ENCODE measurements around the gene ADCY2. TPM values are rescaled to one million over a fixed set of nuclear protein-coding genes. Genes with fewer than 3 reads are reported as not detected.
"Not testable (repeated sequence)": the region's sequence is repeated elsewhere in the genome, so short reads cannot be mapped to it uniquely, and the experiment has no call there.

The ADCY2 gene
- total and polyA plus RNA-seq, 11 donors = 0.04 to 0.96 (median 0.32) TPM

DNA sequence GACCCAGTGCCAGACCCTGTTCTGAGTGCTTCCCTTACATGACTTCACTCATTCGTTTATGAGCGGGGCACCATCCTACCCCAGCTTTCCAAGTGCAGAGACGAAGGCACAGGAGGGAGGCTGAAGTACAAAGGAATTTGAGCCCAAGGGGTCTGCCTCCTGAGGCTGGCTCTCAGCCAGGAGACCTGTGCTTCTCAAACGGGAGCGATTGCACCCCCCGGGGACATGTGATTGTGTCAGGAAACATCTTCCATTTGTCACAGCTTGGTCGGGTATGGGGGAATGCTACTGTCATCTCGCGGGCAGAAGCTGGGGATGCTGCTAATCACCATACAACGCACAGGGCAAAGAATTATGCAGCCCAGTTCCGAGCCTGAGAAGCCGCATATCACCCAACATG is 23.9 kb downstream of the ADCY2 start:
- Histone ChIP-seq H3K9me3 (peaks cover 0 to 4% (median 0%) of the 10 kb centered on the region in 12 donors), H3K4me1 (no peaks in the 10 kb centered on the region), H3K4me3 (no peak overlapping the region), H3K27me3 (peaks cover 0 to 21% (median 0%) of the 10 kb centered on the region in 9 donors), H3K36me3 (no peaks in the 10 kb centered on the region), H3K27ac (no peak overlapping the region)
- ATAC-seq (no peak), DNase-seq (no peak)
- intact Hi-C loops (cut with DNase I) = no loop called here
- no peak for TF ChIP-seq POLR2A (IDR thresholded peaks at IDR 0.05)
- TF ChIP-seq, protein P1, sequence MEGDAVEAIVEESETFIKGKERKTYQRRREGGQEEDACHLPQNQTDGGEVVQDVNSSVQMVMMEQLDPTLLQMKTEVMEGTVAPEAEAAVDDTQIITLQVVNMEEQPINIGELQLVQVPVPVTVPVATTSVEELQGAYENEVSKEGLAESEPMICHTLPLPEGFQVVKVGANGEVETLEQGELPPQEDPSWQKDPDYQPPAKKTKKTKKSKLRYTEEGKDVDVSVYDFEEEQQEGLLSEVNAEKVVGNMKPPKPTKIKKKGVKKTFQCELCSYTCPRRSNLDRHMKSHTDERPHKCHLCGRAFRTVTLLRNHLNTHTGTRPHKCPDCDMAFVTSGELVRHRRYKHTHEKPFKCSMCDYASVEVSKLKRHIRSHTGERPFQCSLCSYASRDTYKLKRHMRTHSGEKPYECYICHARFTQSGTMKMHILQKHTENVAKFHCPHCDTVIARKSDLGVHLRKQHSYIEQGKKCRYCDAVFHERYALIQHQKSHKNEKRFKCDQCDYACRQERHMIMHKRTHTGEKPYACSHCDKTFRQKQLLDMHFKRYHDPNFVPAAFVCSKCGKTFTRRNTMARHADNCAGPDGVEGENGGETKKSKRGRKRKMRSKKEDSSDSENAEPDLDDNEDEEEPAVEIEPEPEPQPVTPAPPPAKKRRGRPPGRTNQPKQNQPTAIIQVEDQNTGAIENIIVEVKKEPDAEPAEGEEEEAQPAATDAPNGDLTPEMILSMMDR (IDR thresholded peaks at IDR 0.05) = no peak
- WGBS, 4 donors = 15 to 42% (median 21%) methylated on average over 8 to 12 of the region's 12 CpGs

DNA sequence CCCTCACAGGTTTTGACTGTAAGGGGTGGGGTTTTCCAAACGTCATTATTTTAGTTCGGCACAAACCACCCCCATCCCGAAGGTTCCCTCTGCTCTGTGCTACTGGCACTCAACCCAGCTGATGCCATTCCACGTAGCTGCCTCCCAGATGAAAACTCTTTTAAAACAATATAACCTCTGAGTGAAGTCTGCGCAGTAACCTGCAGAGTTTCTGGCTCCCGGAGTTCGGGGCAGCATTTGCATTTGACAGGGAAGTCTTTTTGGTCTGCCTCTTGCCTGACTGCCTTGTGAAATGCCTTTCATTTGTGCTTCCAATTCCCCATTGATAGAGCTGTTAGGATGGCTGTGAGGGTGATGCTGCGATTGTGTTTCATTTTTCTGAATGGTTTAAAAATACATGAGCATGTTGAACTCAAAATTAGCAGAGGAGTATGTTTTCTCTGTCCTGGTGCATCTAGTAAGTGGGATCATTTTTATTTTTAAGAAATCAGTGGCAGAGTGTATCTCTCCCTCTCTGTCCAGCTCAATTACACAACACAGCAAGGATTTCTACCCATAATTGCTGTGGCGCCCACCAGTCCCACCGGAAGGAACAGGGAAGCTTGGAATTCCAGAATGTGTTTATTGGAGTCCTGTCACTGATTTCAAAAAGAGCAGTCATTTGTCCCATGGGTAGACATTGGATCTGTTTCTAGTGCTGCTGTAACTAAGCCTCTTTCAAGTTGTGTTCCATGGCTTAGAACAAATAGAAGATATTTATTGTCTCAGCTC is 24.8 kb downstream of the ADCY2 start:
- H3K4me3 ChIP-seq = no peak overlapping the region

DNA sequence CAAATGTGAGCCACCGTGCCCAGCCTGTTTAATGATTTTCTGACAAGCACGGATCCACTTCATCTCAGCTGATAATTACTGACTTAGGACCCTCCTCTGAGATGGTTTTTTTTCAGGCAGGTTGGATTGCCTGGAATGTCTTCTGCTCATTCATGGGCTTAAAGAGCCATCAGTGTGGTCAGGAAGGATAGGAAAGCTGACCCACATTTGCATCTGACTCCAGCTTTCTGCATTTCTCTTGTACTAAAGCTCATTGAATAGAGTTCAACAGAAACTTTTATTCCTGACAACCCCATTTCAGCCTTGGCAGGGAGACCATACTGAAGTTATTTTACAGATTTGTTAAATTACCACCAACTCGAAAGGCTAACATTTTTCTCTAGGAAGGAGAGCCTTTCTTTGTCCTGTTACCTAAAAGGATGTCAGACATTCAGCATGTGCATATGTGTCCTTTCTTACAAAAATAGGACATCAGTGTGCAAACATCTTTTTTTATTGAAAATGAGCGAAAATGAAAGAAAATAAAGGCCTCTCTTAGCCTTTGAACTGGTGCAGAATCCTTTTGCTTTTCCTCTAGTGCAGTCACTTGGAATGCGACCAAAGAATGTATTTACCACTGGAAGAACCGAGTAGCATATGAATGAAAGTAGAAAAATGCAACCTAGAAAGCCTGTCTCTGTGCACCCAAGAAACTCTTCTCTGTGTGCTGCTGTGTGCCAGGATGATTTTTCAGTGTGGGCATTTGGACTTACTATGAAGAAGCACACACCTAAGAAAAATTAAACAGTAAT is 26.6 kb downstream of the ADCY2 start:
- TF ChIP-seq POLR2A (IDR thresholded peaks at IDR 0.05) = no peak
- no peak overlapping the region for H3K4me3 ChIP-seq
- H3K4me1 ChIP-seq = no peaks in the 10 kb centered on the region
- WGBS, 4 donors = 53 to 59% (median 55%) methylated on average over 6 of the region's 6 CpGs
- no peak for ATAC-seq
- H3K27me3 ChIP-seq = peaks cover 0 to 21% (median 0%) of the 10 kb centered on the region in 9 donors
- no peak for DNase-seq
- no peaks in the 10 kb centered on the region for H3K36me3 ChIP-seq
- intact Hi-C loops (cut with DNase I) = no loop called here
- peaks cover 0 to 4% (median 0%) of the 10 kb centered on the region in 12 donors for H3K9me3 ChIP-seq
- no peak overlapping the region for H3K27ac ChIP-seq

More for the DNA sequence above, 24.8 kb downstream of the ADCY2 start:
- DNase-seq = no peak
- no peak for ATAC-seq
- Histone ChIP-seq H3K9me3 (peaks cover 0 to 4% (median 0%) of the 10 kb centered on the region in 12 donors), H3K27me3 (peaks cover 0 to 21% (median 0%) of the 10 kb centered on the region in 9 donors), H3K36me3 (no peaks in the 10 kb centered on the region), H3K4me1 (no peaks in the 10 kb centered on the region), H3K27ac (no peak overlapping the region)
- 9 to 13% (median 10%) methylated on average over 10 of the region's 10 CpGs for WGBS, 4 donors
- intact Hi-C loops (cut with DNase I) = no loop called here
- TF ChIP-seq POLR2A (IDR thresholded peaks at IDR 0.05) = no peak

DNA sequence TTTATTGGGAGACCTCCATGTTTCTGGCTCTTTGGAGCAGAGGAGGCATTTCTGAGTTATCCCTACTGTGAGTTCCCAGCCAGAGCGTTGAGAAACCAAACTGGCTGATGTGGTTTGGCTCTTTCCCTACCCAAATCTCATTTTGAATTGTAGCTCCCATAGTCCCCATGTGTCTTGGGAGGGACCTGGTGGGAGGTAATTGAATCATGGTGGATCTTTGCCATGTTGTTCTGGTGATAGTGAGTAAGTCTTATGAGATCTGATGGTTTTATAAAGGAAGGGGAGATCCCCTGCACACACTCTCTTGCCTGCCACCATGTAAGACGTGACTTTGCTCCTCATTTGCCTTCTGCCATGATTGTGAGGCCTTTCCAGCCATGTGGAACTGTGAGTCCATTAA is 27.3 kb downstream of the ADCY2 start:
- ATAC-seq; H3K36me3 ChIP-seq; H3K4me1 ChIP-seq; H3K9me3 ChIP-seq; H3K4me3 ChIP-seq; intact Hi-C loops (cut with DNase I); DNase-seq; H3K27ac ChIP-seq: not testable (repeated sequence)
- 54 to 77% (median 65%) methylated on average over 2 of the region's 2 CpGs for WGBS, 4 donors
- H3K27me3 ChIP-seq = peaks cover 0 to 21% (median 0%) of the 10 kb centered on the region in 9 donors

DNA sequence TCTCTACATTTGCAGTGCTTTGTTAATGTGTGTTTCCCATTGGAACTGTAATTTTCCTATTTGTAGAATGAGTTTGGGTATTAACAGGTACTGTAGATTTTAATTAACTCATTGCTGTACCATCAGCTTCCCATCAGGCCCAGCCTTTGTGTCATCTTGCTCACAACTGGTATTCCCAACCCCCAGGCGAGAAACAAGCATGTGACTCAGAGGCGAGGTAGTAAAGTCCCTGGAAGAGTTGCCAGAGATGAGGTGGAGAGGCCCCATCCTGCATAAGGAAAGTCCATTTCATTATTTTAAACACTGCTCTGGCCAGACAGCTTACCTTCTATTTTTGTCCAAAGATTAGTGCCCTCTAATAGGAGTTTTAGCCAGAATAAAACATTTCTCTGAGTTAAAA is 29.9 kb downstream of the ADCY2 start:
- H3K4me3 ChIP-seq = no peak overlapping the region
- TF ChIP-seq POLR2A (IDR thresholded peaks at IDR 0.05) = no peak
- TF ChIP-seq, protein P1 (IDR thresholded peaks at IDR 0.05) = no peak
- no peak overlapping the region for H3K27ac ChIP-seq
- no peak for ATAC-seq
- no peaks in the 10 kb centered on the region for H3K36me3 ChIP-seq
- intact Hi-C loops (cut with DNase I) = no loop called here
- peaks cover 0 to 9% (median 0%) of the 10 kb centered on the region in 9 donors for H3K27me3 ChIP-seq
- H3K9me3 ChIP-seq = peaks cover 0 to 4% (median 0%) of the 10 kb centered on the region in 12 donors
- 65 to 77% (median 73%) methylated on average over 2 of the region's 2 CpGs for WGBS, 4 donors
- DNase-seq = no peak
- no peaks in the 10 kb centered on the region for H3K4me1 ChIP-seq

Measured in heart left ventricle (tissue), 16 donors.